Left forelimb (tissue), 1 donor: ENCODE data around the gene STK39.
A peak's percentile ranks its signal among the peaks of the same experiment; 100 is the strongest.

Source experiments
- DNase-seq: peaks from one replicate; pipeline ENCODE4 v3.0.0-alpha.2; 2018; ENCODE audit warnings: low spot score

STK39 gene

DNA sequence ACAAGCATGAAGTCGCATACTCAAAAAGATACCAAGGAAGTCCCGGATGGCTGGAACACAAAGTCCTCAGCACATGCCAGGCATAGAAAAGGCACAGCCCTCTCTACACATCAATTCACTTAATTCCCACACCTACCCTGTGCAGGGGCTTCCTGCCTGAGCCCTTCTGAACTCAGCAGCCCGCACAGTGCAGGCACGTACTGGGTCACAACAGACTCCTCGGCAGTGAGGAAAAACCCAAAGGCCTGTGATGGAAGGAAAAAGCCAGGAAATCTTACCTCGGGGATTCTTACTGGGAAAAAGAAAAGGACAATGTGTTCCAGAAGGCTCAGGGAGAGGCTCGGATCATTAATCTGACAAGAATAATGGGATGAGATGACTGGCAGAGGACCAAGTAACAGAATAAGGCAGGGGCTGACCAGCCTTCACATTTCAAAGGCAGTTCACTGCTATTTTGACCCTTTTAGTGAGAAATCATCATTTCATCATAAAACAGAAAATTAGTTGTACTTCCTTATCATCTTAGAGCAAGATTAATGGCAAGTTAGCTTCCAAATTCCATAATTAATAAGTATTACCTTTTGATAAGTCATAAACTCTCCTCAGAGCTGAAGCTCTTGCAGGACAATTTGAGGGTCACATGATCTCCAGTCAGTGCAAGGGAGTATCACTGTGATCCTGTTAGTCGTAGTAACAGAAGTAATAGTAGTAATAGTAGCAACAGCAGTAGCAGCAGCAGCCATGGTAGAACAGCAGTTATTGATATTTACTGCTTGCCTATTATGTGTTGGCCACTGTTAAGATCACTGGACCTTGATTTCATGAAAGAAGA, 87.4 kb downstream of the STK39 start:
- no peak for DNase-seq

GRCh38 chr2:168158586-168158985, 88.8 kb downstream of the STK39 start:
- DNase-seq = no peak

GRCh38 chr2:168157926-168158325, 89.5 kb downstream of the STK39 start:
- no peak for DNase-seq

DNA sequence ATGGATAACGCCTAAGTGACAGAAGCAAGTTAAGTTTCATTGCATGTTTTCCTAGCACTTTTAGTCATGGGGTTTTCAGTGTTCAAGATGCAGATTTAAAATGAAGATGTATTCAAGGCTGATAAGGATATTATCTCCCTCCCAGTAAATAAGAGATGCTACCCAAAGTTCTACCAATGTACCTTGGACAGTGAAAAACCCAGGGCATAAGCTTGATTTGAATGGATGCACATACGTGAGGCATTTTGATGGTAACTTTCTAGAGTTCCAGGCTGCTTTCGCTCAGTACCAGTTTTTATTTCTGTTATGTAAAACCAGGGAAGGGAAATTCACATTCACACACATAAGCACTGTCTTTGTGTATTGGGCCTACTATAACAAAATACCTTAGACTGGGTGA, 90.3 kb downstream of the STK39 start:
- no peak for DNase-seq

GRCh38 chr2:168156661-168157060, 90.7 kb downstream of the STK39 start:
- DNase-seq = no peak

GRCh38 chr2:168155680-168156079, 91.7 kb downstream of the STK39 start:
- no peak for DNase-seq

DNA sequence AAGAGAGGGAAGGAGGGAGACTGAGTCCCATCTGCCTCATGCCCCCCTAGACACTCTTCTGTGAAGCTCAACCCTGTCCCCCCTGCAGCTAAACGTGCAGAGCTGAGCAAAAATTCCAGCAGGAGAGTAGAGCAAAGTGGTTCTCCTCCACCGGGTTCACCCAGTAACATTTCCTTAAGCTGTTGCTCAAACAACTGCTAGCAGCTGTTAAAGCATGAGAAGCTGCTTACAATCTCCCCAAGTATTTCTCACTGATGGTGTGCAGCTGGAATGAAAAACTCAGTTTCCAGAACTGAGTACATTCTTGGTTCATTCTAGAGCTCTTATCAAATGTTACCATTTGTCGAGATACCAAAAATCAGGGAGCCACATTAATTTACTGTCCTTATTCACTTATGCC, 92.3 kb downstream of the STK39 start:
- no peak for DNase-seq

GRCh38 chr2:168152902-168153530, 94.4 kb downstream of the STK39 start:
- DNase-seq = no peak

- no peak for DNase-seq
Observed at GRCh38 chr2:168149986-168150385, 97.4 kb downstream of the STK39 start.

GRCh38 chr2:168149150-168149974, 98.0 kb downstream of the STK39 start:
- no peak for DNase-seq

- DNase-seq = no peak
Observed at GRCh38 chr2:168147830-168148794, 99.3 kb downstream of the STK39 start.

GRCh38 chr2:168146892-168147810, 100.2 kb downstream of the STK39 start:
- no peak for DNase-seq

GRCh38 chr2:168145426-168146310, 101.7 kb downstream of the STK39 start:
- DNase-seq = no peak

DNA sequence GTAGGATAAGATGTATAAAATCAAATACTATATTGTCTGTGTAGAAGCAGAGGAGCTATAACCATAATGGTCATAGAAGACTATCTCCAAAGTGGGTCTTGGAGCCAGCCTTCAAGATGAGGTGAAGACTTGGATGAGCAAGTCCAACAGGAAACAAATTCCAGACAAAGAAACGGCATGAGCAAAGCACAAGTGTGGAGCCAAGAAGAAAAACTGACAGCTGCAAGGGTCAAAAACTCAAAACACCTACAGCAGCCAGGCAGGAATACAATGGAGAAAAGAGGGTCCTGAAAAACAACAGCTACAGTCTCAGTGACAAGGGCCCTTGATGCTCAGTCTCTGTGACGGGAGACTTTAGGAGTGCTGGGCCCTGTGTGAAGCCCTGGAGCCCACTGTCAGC, 102.4 kb downstream of the STK39 start:
- DNase-seq = no peak

GRCh38 chr2:168143813-168144212, 103.6 kb downstream of the STK39 start:
- DNase-seq = no peak

- no peak for DNase-seq
Observed at GRCh38 chr2:168140892-168141291, 106.5 kb downstream of the STK39 start.

DNA sequence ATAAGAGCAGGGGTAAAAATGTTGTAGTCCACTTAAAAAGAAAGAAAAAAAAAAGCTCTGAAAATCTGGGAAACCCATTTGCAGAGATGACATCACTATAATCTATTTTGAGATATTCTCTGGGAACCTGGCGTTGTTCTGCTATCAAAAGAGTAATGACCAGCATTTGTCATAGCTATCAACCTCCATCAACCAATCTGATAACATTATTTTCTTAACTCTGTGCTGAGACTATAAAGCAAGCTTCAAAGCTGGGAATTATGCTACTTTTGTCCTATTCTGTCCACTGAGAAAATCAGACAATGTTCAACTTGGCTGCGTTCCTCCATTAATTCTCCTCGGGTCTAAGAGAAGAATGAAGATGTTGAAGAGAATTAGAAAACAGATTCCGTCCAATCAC, 107.5 kb downstream of the STK39 start:
- DNase-seq = no peak

- no peak for DNase-seq
Observed at GRCh38 chr2:168138901-168139300, 108.5 kb downstream of the STK39 start.

DNA sequence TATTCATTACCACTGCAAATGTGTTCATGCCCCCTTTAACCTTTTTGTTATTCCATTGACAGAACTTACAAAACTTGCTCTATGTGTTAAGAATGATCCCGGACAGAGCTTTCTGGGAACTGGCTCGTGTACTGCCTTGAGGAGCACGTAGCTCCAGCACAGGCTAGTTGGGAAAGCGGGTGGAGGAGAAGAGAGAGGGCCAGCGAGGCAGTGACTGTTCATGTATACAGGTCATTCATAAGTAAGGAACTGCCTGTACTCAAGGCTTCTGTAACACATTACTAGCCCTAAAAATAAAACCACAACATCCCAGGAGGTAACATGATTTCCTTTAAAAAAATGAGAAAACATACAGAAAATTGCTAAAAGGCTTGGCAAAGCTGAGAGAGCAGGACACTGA, 109.0 kb downstream of the STK39 start:
- peak; percentile 71 for DNase-seq
